C4-2B (cell line): ENCODE results near the gene FHAD1.

Source experiments
- CTCF ChIP-seq: fragments of 450-650 bp; conservative IDR thresholded peaks from 2 replicates; pipeline ENCODE4 v1.5.1; 2017; ENCODE audit warnings: mild to moderate bottlenecking
- ZFX ChIP-seq: fragments of 450-650 bp; IDR thresholded peaks from 2 replicates; pipeline ENCODE4 v1.6.1; 2017

DNA sequence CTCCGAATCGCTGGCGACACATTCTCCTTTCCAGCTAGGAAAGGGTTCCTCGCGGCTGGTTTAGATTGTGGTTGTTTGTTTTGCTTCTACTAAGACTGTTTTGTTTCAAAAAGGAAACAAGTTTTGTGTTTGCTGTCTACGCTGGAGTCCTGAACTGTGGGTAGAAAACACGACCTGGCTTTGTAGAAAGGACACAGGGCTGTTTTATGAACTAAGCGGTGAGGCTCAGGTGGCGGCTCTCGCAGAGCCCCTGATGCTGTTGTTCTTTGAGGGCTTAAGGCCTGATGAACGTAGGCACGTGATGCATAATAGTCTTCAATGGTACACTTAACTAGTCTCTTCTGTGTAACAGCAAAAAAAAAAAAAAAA, 27.0 kb upstream of the FHAD1 start:
- no peak for TF ChIP-seq CTCF
- no peak for TF ChIP-seq ZFX
